OCI-LY1 (cell line): ENCODE measurements around the gene SPARC.

Source experiments
- CTCF ChIP-seq: fragments of 200-600 bp; sonication (generic), shearing (Covaris generic); IDR thresholded peaks from 2 replicates; pipeline ENCODE4 v1.5.1; 2017; ENCODE audit warnings: mild to moderate bottlenecking, antibody characterized with exemption, low read length, moderate library complexity, mixed read lengths
- EZH2 ChIP-seq: fragments of 200-600 bp; sonication (generic), shearing (Covaris generic); IDR thresholded peaks from 2 replicates; pipeline ENCODE4 v1.8.0; 2017; ENCODE audit warnings: borderline replicate concordance, mixed run types, mild to moderate bottlenecking, antibody characterized with exemption, low read length, moderate library complexity, mixed read lengths

GRCh38 chr5:151620461-151620840, 66.3 kb downstream of the SPARC start:
- TF ChIP-seq CTCF (no peak), EZH2 (no peak)
